ENCODE results near the gene VAMP8.
"Not testable (repeated sequence)": the region's sequence is repeated elsewhere in the genome, so short reads cannot be mapped to it uniquely, and the experiment has no call there.

VAMP8 gene

GRCh38 chr2:85615413-85615728, 38.0 kb downstream of the VAMP8 start:
- no peak overlapping the region for H3K4me3 ChIP-seq (ENCODE audit: low read depth, low read length)

- not testable (repeated sequence) for H3K4me3 ChIP-seq (ENCODE audit: low read depth, low read length)
Observed at GRCh38 chr2:85617723-85618122, 40.3 kb downstream of the VAMP8 start.

- H3K4me3 ChIP-seq (ENCODE audit: low read depth, low read length) = no peak overlapping the region
Observed at GRCh38 chr2:85619617-85620016, 42.2 kb downstream of the VAMP8 start.

GRCh38 chr2:85621338-85621737, 44.0 kb downstream of the VAMP8 start:
- no peak overlapping the region for H3K4me3 ChIP-seq (ENCODE audit: low read depth, low read length)

- H3K4me3 ChIP-seq (ENCODE audit: low read depth, low read length) = no peak overlapping the region
Observed at GRCh38 chr2:85623991-85624390, 46.6 kb downstream of the VAMP8 start.

GRCh38 chr2:85628658-85629057, 51.3 kb downstream of the VAMP8 start:
- no peak overlapping the region for H3K4me3 ChIP-seq (ENCODE audit: low read depth, low read length)

GRCh38 chr2:85631316-85631715, 53.9 kb downstream of the VAMP8 start:
- no peak overlapping the region for H3K4me3 ChIP-seq (ENCODE audit: low read depth, low read length)
